GM12878 (cell line): ENCODE results near the gene OFD1. TPM values are rescaled to one million over a fixed set of nuclear protein-coding genes. Genes with fewer than 3 reads are reported as not detected.
A peak's percentile ranks its signal among the peaks of the same experiment; 100 is the strongest.

ENCODE experiments used
- ATAC-seq: fragments of 200-7000 bp; cut with Tn5 transposase; 3 replicates; pipeline ENCODE4 v1.9.1; 2020; ENCODE audit warnings: mild to moderate bottlenecking, moderate library complexity
- BruUV-seq: library from RNA; stranded (reverse); fragments of 400-500 nt; replicated peaks from 2 replicates; lab custom pipeline; 2021; lab: Mats Ljungman, UMichigan
- CTCF ChIA-PET: fragments of 300-600 bp; sonication (Branson Sonifier 250); formaldehyde crosslinking; extraction: SDS; loops from one replicate; lab custom pipeline; 2021; ENCODE audit warnings: inconsistent platforms; lab: Yijun Ruan, JAX
- POLR2A ChIA-PET: fragments of 350-600 bp; formaldehyde crosslinking; extraction: SDS; loops from one replicate; lab custom pipeline; 2021; ENCODE audit warnings: inconsistent platforms; lab: Charles Lee
- RAD21 ChIA-PET: fragments of 300-600 bp; sonication (Branson Sonifier 250); formaldehyde crosslinking; loops from one replicate; lab custom pipeline; 2023; ENCODE audit warnings: antibody characterized with exemption; ENCODE audit not compliant: unreplicated experiment; lab: Charles Lee
- SMC1A ChIA-PET: fragments of 300-600 bp; sonication (Branson Sonifier 250); formaldehyde crosslinking; loops from one replicate; lab custom pipeline; 2023; ENCODE audit not compliant: unreplicated experiment, uncharacterized antibody; lab: Charles Lee
- DNase-seq: peaks from one replicate; pipeline ENCODE4 v3.0.0-alpha.2; 2011; ENCODE audit warnings: low read depth, low spot score
- FAIRE-seq: peaks from 3 replicates; lab custom pipeline; 2011; peaks lifted over from hg19 to GRCh38; lab: Jason Lieb, UNC
- H2AFZ ChIP-seq: 2 replicates; pipeline ENCODE4 v1.6.0; 2011; ENCODE audit warnings: low read depth, low read length, control low read depth; ENCODE audit not compliant: control insufficient read depth
- H3K27ac ChIP-seq: 2 replicates; pipeline ENCODE4 v1.5.1; 2011; ENCODE audit warnings: control low read depth; ENCODE audit not compliant: control insufficient read depth, insufficient read depth
- H3K27me3 ChIP-seq, 2 experiments: replicated peaks in 1 of 2; 2 replicates each; pipeline versions ENCODE4 v1.6.0 to v1.6.1; 2011; ENCODE audit warnings: low read length in 1 of 2; ENCODE audit not compliant: control insufficient read depth in 2 of 2, insufficient read depth in 2 of 2
- H3K36me3 ChIP-seq, 2 experiments: 2 replicates each; pipeline ENCODE4 v1.5.1; 2011; ENCODE audit warnings: low read length in 1 of 2; ENCODE audit not compliant: control insufficient read depth in 2 of 2, insufficient read depth in 2 of 2
- H3K4me1 ChIP-seq: 2 replicates; pipeline ENCODE4 v1.6.1; 2011; ENCODE audit warnings: mild to moderate bottlenecking, low read length, moderate library complexity, mixed read lengths; ENCODE audit not compliant: control insufficient read depth, insufficient read depth
- H3K4me2 ChIP-seq: 2 replicates; pipeline ENCODE4 v1.6.0; 2011; ENCODE audit warnings: control low read depth; ENCODE audit not compliant: control insufficient read depth, insufficient read depth
- H3K4me3 ChIP-seq: fragments of 200-600 bp; sonication (generic); 2 replicates; pipeline ENCODE4 v1.5.1; 2016
- H3K79me2 ChIP-seq: 2 replicates; pipeline ENCODE4 v1.6.0; 2011; ENCODE audit warnings: low read length; ENCODE audit not compliant: control insufficient read depth, insufficient read depth
- H3K9ac ChIP-seq: 2 replicates; pipeline ENCODE4 v1.8.0; 2011; ENCODE audit warnings: low read length, control low read depth, mixed read lengths; ENCODE audit not compliant: control insufficient read depth, insufficient read depth
- H3K9me3 ChIP-seq: replicated peaks from 3 replicates; pipeline ENCODE4 v1.5.1; 2011; ENCODE audit warnings: mild to moderate bottlenecking, low read length; ENCODE audit not compliant: control insufficient read depth, insufficient read depth
- H4K20me1 ChIP-seq: 2 replicates; pipeline ENCODE4 v1.6.0; 2011; ENCODE audit not compliant: control insufficient read depth, insufficient read depth
- CEBPB ChIP-seq, 2 experiments: fragments of 150-350 bp in 1 of 2; IDR thresholded peaks; 2 replicates each; pipeline ENCODE4 v1.6.1; 2012 to 2014; ENCODE audit warnings: low read depth in 2 of 2, low read length in 2 of 2, borderline replicate concordance in 1 of 2, inconsistent platforms in 1 of 2
- ELK1 ChIP-seq: IDR thresholded peaks from 2 replicates; pipeline ENCODE4 v1.6.1; 2012; ENCODE audit warnings: low read depth, low read length, improper control_type of control experiment
- EP300 ChIP-seq, 2 experiments: fragments of 150-350 bp in 1 of 2; IDR thresholded peaks; 2 replicates each; pipeline ENCODE4 v1.6.1; 2011 to 2012; ENCODE audit warnings: low read depth in 2 of 2, low read length in 2 of 2, borderline replicate concordance in 1 of 2, improper control_type of control experiment in 1 of 2, inconsistent platforms in 1 of 2; ENCODE audit not compliant: control insufficient read depth in 1 of 2
- FOXM1 ChIP-seq: IDR thresholded peaks from 2 replicates; pipeline ENCODE4 v1.6.1; 2012; ENCODE audit warnings: low read depth, mild to moderate bottlenecking, inconsistent platforms, low read length, moderate library complexity
- JUNB ChIP-seq: IDR thresholded peaks from 2 replicates; pipeline ENCODE4 v1.6.1; 2016; ENCODE audit warnings: antibody characterized with exemption, mild to moderate bottlenecking
- NKRF ChIP-seq: fragments of 450-650 bp; conservative IDR thresholded peaks from 2 replicates; pipeline ENCODE4 v1.6.1; 2017; ENCODE audit warnings: mild to moderate bottlenecking, moderate library complexity
- POLR2A ChIP-seq: IDR thresholded peaks from 2 replicates; pipeline ENCODE4 v1.6.1; 2011; ENCODE audit warnings: low read depth, mild to moderate bottlenecking, low read length
- RAD21 ChIP-seq: IDR thresholded peaks from 2 replicates; pipeline ENCODE4 v1.6.1; 2011; ENCODE audit warnings: mild to moderate bottlenecking, low read depth, low read length, moderate library complexity; ENCODE audit not compliant: insufficient read depth
- RBBP5 ChIP-seq: fragments of 200-600 bp; sonication (generic); conservative IDR thresholded peaks from 2 replicates; pipeline ENCODE4 v1.6.1; 2016
- SIX5 ChIP-seq: IDR thresholded peaks from 2 replicates; pipeline ENCODE4 v1.6.1; 2011; ENCODE audit warnings: mild to moderate bottlenecking, low read depth, low read length, moderate library complexity; ENCODE audit not compliant: severe bottlenecking
- SMAD1 ChIP-seq: fragments of 450-650 bp; IDR thresholded peaks from 2 replicates; pipeline ENCODE4 v1.6.1; 2018; ENCODE audit warnings: mild to moderate bottlenecking, low read depth; ENCODE audit not compliant: partially characterized antibody
- TCF7 ChIP-seq: IDR thresholded peaks from 2 replicates; pipeline ENCODE4 v1.6.1; 2014; ENCODE audit warnings: antibody characterized with exemption, borderline replicate concordance
- USF2 ChIP-seq: IDR thresholded peaks from 2 replicates; pipeline ENCODE4 v1.6.1; 2011; ENCODE audit warnings: low read depth, low read length, improper control_type of control experiment, borderline replicate concordance
- ZBTB40 ChIP-seq: fragments of 450-650 bp; IDR thresholded peaks from 2 replicates; pipeline ENCODE4 v1.6.1; 2016; ENCODE audit warnings: mild to moderate bottlenecking, moderate library complexity, borderline replicate concordance
- ZNF622 ChIP-seq: fragments of 450-650 bp; IDR thresholded peaks from 2 replicates; pipeline ENCODE4 v1.6.1; 2017; ENCODE audit warnings: mild to moderate bottlenecking, inconsistent platforms
- in situ Hi-C: fragments of 300-500 bp; cut with MboI; formaldehyde crosslinking; loops from 9 replicates; pipeline ENCODE4 v1.14.3; 2018; ENCODE audit warnings: mixed read lengths
- intact Hi-C: fragments of 100-400 bp; cut with micrococcal nuclease; formaldehyde crosslinking; loops from one replicate; pipeline ENCODE4 v1.14.2; 2022; ENCODE audit not compliant: unreplicated experiment
- polyA plus RNA-seq, 11 experiments: library from polyadenylated mRNA; depleted of rRNA in 4 of 11; unstranded in 6 of 11; stranded (reverse) in 5 of 11; fragments of >200 nt; fragmentation: Nextera tagmentation in 4 of 11; fragmentation: Illumina TruSeq in 1 of 11; extraction: Ambion mirVana in 4 of 11; extraction: Trizol in 1 of 11; gene quantifications; 1 replicate in 1 of 11; 2 replicates in 10 of 11; pipeline versions ENCODE4 v1.2.1 to v1.2.3, GENCODE V29; 2011 to 2016; ENCODE audit warnings: inconsistent platforms in 2 of 11, missing spikeins in 2 of 11, low read depth in 1 of 11
- total RNA-seq, 4 experiments: library from RNA; depleted of rRNA in 3 of 4; stranded (reverse); fragments of >200 nt in 3 of 4; fragmentation: Illumina TruSeq in 1 of 4; extraction: Trizol in 1 of 4; gene quantifications; 2 replicates each; pipeline versions ENCODE4 v1.2.1 to v1.2.3, GENCODE V29; 2013 to 2021

OFD1 gene
- total and polyA plus RNA-seq, 10 of the 15 experiments (the other 5 are each of a cell fraction or from before 2014, with no cell fraction given), result 22.4 to 77.2 (median 34.1) TPM

- TF ChIP-seq USF2 (no peak), RBBP5 (no peak), EP300 (IDR thresholded peaks at IDR 0.05; ENCODE audit: borderline replicate concordance in 1 of 2, control insufficient read depth in 1 of 2, low read depth in 2 of 2, low read length in 2 of 2) (no peak), ZNF622 (no peak), SMAD1 (no peak), ZBTB40 (no peak)
These were observed 13.9 kb downstream of the OFD1 start (continued) for GRCh38 chrX:13748486-13748885.

GRCh38 chrX:13750204-13750603 lies 15.7 kb downstream of the OFD1 start:
- RAD21 ChIA-PET, result interaction anchor here (1.1 to 15.7 kb wide), 13 partner anchors 9 to 282 kb away, joined by 3 to 175 read pairs (median 10); partner anchors contain the start of genes OFD1 and TRAPPC2
- no peaks in the 10 kb centered on the region for H3K27me3 ChIP-seq
- no peak overlapping the region for H3K4me3 ChIP-seq
- H3K27ac ChIP-seq, result peak overlapping the region; percentile 57; the same call in 1 of the 2 replicates
- SMC1A ChIA-PET, result interaction anchor here (0.8 to 14.7 kb wide), 21 partner anchors 9 to 282 kb away, joined by 3 to 198 read pairs (median 6); partner anchors contain the start of genes GEMIN8, OFD1 and TRAPPC2
- no peak overlapping the region for H2AFZ ChIP-seq
- no peaks in the 10 kb centered on the region for H4K20me1 ChIP-seq
- H3K36me3 ChIP-seq, result peaks cover 0 to 19% of the 10 kb centered on the region in 2 experiments; a peak in 3 of 4 replicates
- H3K4me2 ChIP-seq, result peak overlapping the region; percentile 59; the same call in 1 of the 2 replicates
- H3K79me2 ChIP-seq, result no peaks in the 10 kb centered on the region; the same call in 1 of the 2 replicates
- POLR2A ChIA-PET, result no interaction called here
- BruUV-seq, result no TSS peak
- CTCF ChIA-PET, result interaction anchor here (0.5 to 11.5 kb wide), 23 partner anchors 9 to 749 kb away, joined by 3 to 113 read pairs (median 5); partner anchors contain the start of genes GEMIN8, OFD1, TCEANC and TRAPPC2
- ATAC-seq (peak; percentile 77), DNase-seq (no peak), FAIRE-seq (peak; percentile 78)
- H3K9ac ChIP-seq, result peak overlapping the region; percentile 30; the same call in 1 of the 2 replicates
- intact Hi-C loops (loop anchor here (1.0 to 5.0 kb wide), 5 partner anchors 55 to 663 kb away; no protein-coding TSS in a partner anchor), in situ Hi-C loops (no loop called here)
- peaks cover 36% of the 10 kb centered on the region for H3K4me1 ChIP-seq
- H3K9me3 ChIP-seq, result no peaks in the 10 kb centered on the region
- TF ChIP-seq TCF7 (no peak), SIX5 (no peak), FOXM1 (0 out of 2 replicates have a peak, but pooled peaks have one; percentile 21), NKRF (no peak), RAD21 (peak; percentile 72), CEBPB (IDR thresholded peaks at IDR 0.05; ENCODE audit: borderline replicate concordance in 1 of 2, low read depth in 2 of 2, low read length in 2 of 2) (no peak), ELK1 (no peak), JUNB (no peak), POLR2A (no peak)
